HCT116 (cell line): ENCODE results near the gene PCDHB16.

Experiments
- POLR2AphosphoS5 ChIP-seq: IDR thresholded peaks from 2 replicates; pipeline ENCODE4 v1.6.1; 2011; ENCODE audit warnings: mild to moderate bottlenecking, low read depth, low read length, moderate library complexity
- ZNF274 ChIP-seq: fragments of 200-500 bp; sonication (Bioruptor generic); IDR thresholded peaks from 2 replicates; pipeline ENCODE4 v1.6.1; 2014; ENCODE audit warnings: mild to moderate bottlenecking, low read depth, low read length, inconsistent platforms
- TF ChIP-seq, protein P1 (sequence below), 3 experiments: fragments of 200-600 bp in 1 of 3; sonication (generic) in 1 of 3; IDR thresholded peaks in 2 of 3; conservative IDR thresholded peaks in 1 of 3; 2 replicates each; pipeline ENCODE4 v1.5.1; 2012 to 2017; ENCODE audit warnings: low read depth in 2 of 3, low read length in 2 of 3, antibody characterized with exemption in 1 of 3, borderline replicate concordance in 1 of 3, control low read depth in 1 of 3, mild to moderate bottlenecking in 1 of 3, mixed read lengths in 1 of 3, mixed run types in 1 of 3, moderate library complexity in 1 of 3; ENCODE audit not compliant: insufficient read depth in 1 of 3

DNA sequence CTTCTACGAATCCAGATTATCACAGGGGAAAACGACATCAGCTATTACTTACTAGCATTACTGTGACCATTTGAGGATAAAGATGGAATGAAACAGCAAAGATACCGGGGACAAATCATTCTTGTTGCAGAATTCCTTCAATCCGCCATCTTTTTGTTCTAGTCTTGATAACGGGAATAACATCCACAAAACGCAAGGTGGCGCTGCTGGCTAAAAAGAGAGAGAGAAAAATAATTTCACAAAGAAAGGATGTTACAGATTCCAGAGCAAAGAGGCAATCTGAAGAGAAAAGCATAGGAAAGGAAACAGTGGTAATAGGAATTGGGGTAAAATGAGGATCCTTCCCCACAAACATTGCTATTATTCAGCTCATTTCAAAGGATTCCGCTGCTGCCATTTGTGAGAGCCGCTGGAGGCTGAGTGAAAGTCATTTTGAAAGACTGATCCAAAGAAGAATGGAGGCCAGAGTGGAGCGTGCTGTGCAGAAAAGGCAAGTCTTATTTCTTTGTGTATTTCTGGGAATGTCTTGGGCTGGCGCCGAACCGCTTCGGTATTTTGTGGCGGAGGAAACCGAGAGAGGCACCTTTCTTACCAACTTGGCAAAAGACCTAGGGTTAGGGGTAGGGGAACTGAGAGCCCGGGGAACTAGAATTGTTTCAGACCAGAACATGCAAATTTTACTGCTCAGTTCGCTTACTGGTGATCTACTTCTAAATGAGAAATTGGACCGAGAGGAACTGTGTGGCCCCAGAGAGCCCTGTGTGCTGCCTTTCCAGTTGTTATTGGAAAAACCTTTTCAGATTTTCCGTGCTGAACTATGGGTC lies 9.6 kb upstream of the PCDHB16 start, which contains the start of gene PCDHB7:
- TF ChIP-seq POLR2AphosphoS5 (no peak), ZNF274 (no peak)
- TF ChIP-seq, protein P1, sequence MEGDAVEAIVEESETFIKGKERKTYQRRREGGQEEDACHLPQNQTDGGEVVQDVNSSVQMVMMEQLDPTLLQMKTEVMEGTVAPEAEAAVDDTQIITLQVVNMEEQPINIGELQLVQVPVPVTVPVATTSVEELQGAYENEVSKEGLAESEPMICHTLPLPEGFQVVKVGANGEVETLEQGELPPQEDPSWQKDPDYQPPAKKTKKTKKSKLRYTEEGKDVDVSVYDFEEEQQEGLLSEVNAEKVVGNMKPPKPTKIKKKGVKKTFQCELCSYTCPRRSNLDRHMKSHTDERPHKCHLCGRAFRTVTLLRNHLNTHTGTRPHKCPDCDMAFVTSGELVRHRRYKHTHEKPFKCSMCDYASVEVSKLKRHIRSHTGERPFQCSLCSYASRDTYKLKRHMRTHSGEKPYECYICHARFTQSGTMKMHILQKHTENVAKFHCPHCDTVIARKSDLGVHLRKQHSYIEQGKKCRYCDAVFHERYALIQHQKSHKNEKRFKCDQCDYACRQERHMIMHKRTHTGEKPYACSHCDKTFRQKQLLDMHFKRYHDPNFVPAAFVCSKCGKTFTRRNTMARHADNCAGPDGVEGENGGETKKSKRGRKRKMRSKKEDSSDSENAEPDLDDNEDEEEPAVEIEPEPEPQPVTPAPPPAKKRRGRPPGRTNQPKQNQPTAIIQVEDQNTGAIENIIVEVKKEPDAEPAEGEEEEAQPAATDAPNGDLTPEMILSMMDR (IDR thresholded peaks at IDR 0.05 in 2 of 3, conservative IDR thresholded peaks at IDR 0.05 in 1 of 3; ENCODE audit: borderline replicate concordance in 1 of 3, insufficient read depth in 1 of 3, low read depth in 2 of 3, low read length in 2 of 3) = peak; percentile 40 to 71 (median 54); a peak in 5 of 6 replicates
